ENCODE measurements around the gene ZNF613.
"Not testable (repeated sequence)": the region's sequence is repeated elsewhere in the genome, so short reads cannot be mapped to it uniquely, and the experiment has no call there.

Gene ZNF613

DNA sequence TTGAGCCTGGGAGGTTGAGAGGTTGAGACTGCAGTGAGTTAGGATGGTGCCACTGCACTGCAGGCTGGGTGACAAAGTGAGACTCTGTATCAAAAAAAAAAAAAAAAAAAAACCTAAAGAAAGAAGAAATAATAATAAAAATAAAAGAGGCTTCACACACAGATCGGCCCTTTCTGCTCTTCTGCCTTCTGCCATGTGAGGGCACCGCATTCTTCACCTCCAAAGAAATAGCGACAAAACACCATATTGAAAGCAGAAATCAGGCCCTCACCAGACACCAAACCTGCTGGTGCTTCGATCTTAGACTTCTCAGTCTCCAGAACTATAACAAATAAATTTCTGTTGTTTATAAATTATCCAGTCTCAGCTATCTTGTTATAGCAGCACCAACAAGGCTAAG, 25.4 kb upstream of the ZNF613 start:
- H3K4me3 ChIP-seq (ENCODE audit: low read depth, low read length), result no peak overlapping the region
- TF ChIP-seq, protein P1, sequence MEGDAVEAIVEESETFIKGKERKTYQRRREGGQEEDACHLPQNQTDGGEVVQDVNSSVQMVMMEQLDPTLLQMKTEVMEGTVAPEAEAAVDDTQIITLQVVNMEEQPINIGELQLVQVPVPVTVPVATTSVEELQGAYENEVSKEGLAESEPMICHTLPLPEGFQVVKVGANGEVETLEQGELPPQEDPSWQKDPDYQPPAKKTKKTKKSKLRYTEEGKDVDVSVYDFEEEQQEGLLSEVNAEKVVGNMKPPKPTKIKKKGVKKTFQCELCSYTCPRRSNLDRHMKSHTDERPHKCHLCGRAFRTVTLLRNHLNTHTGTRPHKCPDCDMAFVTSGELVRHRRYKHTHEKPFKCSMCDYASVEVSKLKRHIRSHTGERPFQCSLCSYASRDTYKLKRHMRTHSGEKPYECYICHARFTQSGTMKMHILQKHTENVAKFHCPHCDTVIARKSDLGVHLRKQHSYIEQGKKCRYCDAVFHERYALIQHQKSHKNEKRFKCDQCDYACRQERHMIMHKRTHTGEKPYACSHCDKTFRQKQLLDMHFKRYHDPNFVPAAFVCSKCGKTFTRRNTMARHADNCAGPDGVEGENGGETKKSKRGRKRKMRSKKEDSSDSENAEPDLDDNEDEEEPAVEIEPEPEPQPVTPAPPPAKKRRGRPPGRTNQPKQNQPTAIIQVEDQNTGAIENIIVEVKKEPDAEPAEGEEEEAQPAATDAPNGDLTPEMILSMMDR (IDR thresholded peaks at IDR 0.05; ENCODE audit: borderline replicate concordance, insufficient read depth, low read depth, low read length), result no peak

DNA sequence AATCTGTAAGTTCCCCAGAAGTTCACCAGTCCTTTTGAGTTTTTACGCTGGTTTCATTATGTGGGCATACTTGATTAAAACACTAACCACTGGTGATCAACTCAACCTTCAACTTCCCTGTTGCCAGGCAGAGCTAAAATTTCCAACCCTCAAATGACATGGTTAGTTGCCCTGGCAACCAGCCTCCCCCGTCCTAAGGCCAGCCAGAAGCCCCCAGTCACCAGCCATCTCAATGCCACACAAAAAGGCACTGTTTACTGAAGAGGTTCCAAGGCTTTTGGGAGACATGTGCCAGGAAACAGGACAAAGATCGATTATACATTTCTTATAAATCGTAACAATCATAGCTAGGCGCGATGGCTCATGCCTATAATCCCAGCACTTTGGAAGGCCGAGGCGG, 24.1 kb upstream of the ZNF613 start:
- TF ChIP-seq, protein P1 (IDR thresholded peaks at IDR 0.05; ENCODE audit: borderline replicate concordance, insufficient read depth, low read depth, low read length), result no peak
- no peak overlapping the region for H3K4me3 ChIP-seq (ENCODE audit: low read depth, low read length)

DNA sequence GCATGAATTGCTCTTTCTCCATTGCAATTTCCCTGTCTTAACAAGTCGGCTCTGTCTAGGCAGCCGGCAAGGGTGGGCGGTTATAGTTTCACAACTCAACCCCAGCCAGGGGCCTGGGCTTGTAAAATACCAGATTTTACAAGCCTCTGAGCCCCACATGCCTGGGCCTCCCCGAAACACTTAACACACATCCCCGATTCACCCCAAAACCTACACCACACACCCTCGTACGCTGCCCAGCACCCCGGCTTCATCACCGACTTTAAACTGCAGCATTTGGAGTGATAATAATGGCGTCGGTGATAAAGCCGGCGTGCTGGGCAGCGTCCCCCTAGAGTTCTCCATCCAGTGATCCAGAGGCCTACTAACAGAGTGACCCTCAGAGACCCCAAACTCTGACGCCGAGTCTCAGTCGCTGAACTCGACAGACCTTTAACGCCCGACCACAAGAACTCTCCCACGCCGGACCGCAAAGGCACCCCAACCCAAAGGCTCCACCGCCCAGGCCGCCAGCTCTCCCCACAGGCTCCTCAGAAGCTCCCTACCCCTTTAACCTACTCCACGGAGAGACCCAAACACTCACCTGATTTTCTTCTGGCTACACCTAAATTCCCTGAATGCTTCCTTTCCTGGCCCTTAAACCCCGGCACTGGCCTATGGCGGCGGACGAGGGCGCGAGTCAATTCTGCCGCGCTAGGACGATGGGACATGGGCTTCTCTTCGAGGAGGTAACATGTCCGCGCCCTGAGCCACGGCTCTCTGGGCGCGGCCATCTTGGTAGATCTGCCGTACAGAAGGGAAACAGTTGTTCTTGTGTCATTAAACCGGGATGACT, 22.7 kb upstream of the ZNF613 start, which contains the start of gene ZNF649:
ZNF649 (minus strand) TSS at position 687 of the 835 bp plus-strand sequence. CDS start 4,910 bp downstream, outside the sequence.
- H3K4me3 ChIP-seq (ENCODE audit: low read depth, low read length), result peak within 1 kb of the TSS; percentile 88
- TF ChIP-seq, protein P1 (IDR thresholded peaks at IDR 0.05; ENCODE audit: borderline replicate concordance, insufficient read depth, low read depth, low read length), result no peak

DNA sequence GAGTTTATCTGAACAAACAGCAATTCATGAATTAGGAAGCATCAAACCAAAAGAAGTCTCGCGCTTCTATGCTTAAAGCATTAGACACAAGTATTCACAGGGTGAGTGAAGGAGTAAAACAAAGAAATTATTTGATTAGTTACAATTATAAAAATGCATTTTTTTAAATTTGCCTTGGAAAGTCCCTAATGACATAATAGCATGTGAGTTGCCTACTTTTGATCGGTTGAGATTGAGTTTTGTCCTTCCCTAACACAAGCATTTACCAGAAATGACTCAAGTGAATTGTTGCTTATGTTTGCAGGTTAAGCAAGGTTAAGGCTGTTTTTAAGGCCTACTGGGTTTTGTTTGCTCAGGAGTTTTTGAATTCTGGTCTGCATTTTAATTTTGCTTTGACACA, 22.1 kb upstream of the ZNF613 start:
- TF ChIP-seq, protein P1 (IDR thresholded peaks at IDR 0.05; ENCODE audit: borderline replicate concordance, insufficient read depth, low read depth, low read length), result no peak
- no peak overlapping the region for H3K4me3 ChIP-seq (ENCODE audit: low read depth, low read length)

DNA sequence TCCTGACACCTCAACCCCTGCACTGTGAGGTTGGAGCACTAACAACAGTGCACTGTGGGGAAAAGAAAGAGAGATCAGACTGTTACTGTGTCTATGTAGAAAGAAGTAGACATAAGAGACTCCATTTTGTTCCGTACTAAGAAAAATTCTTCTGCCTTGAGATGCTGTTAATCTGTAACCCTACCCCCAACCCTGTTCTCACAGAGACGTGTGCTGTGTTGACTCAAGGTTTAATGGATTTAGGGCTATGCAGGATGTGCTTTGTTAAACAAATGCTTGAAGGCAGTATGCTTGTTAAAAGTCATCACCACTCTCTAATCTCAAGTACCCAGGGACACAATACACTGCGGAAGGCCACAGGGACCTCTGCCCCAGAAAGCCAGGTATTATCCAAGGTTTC, 21.6 kb upstream of the ZNF613 start:
- H3K4me3 ChIP-seq (ENCODE audit: low read depth, low read length), result not testable (repeated sequence)

DNA sequence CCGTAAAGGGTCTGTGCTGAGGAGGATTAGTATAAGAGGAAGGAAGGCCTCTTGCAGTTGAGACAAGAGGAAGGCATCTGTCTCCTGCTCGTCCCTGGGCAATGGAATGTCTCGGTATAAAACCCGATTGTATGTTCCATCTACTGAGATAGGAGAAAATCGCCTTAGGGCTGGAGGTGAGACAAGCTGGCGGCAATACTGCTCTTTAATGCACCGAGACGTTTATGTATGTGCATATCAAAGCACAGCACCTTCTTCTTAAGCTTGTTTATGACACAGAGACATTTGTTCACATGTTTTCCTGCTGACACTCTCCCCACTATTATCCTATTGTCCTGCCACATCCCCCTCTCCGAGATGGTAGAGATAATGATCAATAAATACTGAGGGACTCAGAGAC, 21.2 kb upstream of the ZNF613 start:
- H3K4me3 ChIP-seq (ENCODE audit: low read depth, low read length), result not testable (repeated sequence)

GRCh38 chr19:51907981-51908380, 19.3 kb upstream of the ZNF613 start:
- H3K4me3 ChIP-seq (ENCODE audit: low read depth, low read length), result not testable (repeated sequence)

GRCh38 chr19:51915324-51915867, 11.9 kb upstream of the ZNF613 start:
- no peak overlapping the region for H3K4me3 ChIP-seq (ENCODE audit: low read depth, low read length)
- TF ChIP-seq, protein P1 (IDR thresholded peaks at IDR 0.05; ENCODE audit: borderline replicate concordance, insufficient read depth, low read depth, low read length), result no peak

Measured in GM12875 (cell line).